HepG2 (cell line): ENCODE results near the gene PRXL2B. TPM values are rescaled to one million over a fixed set of nuclear protein-coding genes. Genes with fewer than 3 reads are reported as not detected.

Source experiments
- DMAP1 ChIP-seq: IDR thresholded peaks from 2 replicates; pipeline ENCODE4 v1.6.1; 2016
- HIVEP1 ChIP-seq: sonication (generic); formaldehyde crosslinking; IDR thresholded peaks from 2 replicates; pipeline ENCODE4 v1.4.0; 2020; ENCODE audit warnings: mild to moderate bottlenecking, missing genetic modification reagents
- HMGA1 ChIP-seq: sonication (generic); formaldehyde crosslinking; conservative IDR thresholded peaks from 2 replicates; pipeline ENCODE4 v1.4.0; 2020; ENCODE audit warnings: missing genetic modification reagents
- HNF4G ChIP-seq, 2 experiments: sonication (generic) in 1 of 2; formaldehyde crosslinking in 1 of 2; IDR thresholded peaks; 2 replicates each; pipeline versions ENCODE4 v1.4.0 to v1.6.1; 2011 to 2020; ENCODE audit warnings: borderline replicate concordance in 2 of 2, low read depth in 2 of 2, mild to moderate bottlenecking in 2 of 2, low read length in 1 of 2, missing genetic modification reagents in 1 of 2, moderate library complexity in 1 of 2
- NCOA1 ChIP-seq: sonication (generic); formaldehyde crosslinking; IDR thresholded peaks from 2 replicates; pipeline ENCODE4 v1.9.0; 2021; ENCODE audit warnings: missing genetic modification reagents
- NCOA2 ChIP-seq: sonication (generic); formaldehyde crosslinking; IDR thresholded peaks from 2 replicates; pipeline ENCODE4 v1.8.0; 2022; ENCODE audit warnings: inconsistent platforms
- PLRG1 ChIP-seq: fragments of 450-650 bp; conservative IDR thresholded peaks from 2 replicates; pipeline ENCODE4 v1.6.1; 2016
- SOX6 ChIP-seq, 2 experiments: fragments of 450-650 bp in 1 of 2; sonication (generic) in 1 of 2; formaldehyde crosslinking in 1 of 2; IDR thresholded peaks; 2 replicates each; pipeline versions ENCODE4 v1.4.0 to v1.6.1; 2017 to 2020; ENCODE audit warnings: antibody characterized with exemption in 1 of 2, mild to moderate bottlenecking in 1 of 2, missing genetic modification reagents in 1 of 2
- ZFP62 ChIP-seq: sonication (generic); formaldehyde crosslinking; IDR thresholded peaks from 2 replicates; pipeline ENCODE4 v1.4.0; 2020; ENCODE audit warnings: missing genetic modification reagents
- ZFX ChIP-seq: sonication (generic); formaldehyde crosslinking; IDR thresholded peaks from 2 replicates; pipeline ENCODE4 v1.4.0; 2020; ENCODE audit warnings: mild to moderate bottlenecking, low read depth, missing genetic modification reagents, moderate library complexity
- ZNF10 ChIP-seq: sonication (generic); formaldehyde crosslinking; IDR thresholded peaks from 2 replicates; pipeline ENCODE4 v1.4.0; 2020; ENCODE audit warnings: mild to moderate bottlenecking, low read depth, missing genetic modification reagents, borderline replicate concordance
- ZNF232 ChIP-seq: sonication (generic); formaldehyde crosslinking; IDR thresholded peaks from 2 replicates; pipeline ENCODE4 v1.4.0; 2020; ENCODE audit warnings: missing genetic modification reagents, borderline replicate concordance
- ZNF317 ChIP-seq: sonication (generic); formaldehyde crosslinking; IDR thresholded peaks from 2 replicates; pipeline ENCODE4 v1.5.0; 2020; ENCODE audit warnings: mild to moderate bottlenecking, missing genetic modification reagents
- ZNF570 ChIP-seq: sonication (generic); formaldehyde crosslinking; IDR thresholded peaks from 2 replicates; pipeline ENCODE4 v1.4.0; 2020; ENCODE audit warnings: mild to moderate bottlenecking, missing genetic modification reagents, borderline replicate concordance
- ZNF891 ChIP-seq: sonication (generic); formaldehyde crosslinking; IDR thresholded peaks from 2 replicates; pipeline ENCODE4 v1.5.0; 2020; ENCODE audit warnings: mild to moderate bottlenecking, missing genetic modification reagents
- polyA plus RNA-seq, 8 experiments: library from polyadenylated mRNA; depleted of rRNA in 3 of 8; stranded (reverse) in 7 of 8; unstranded in 1 of 8; fragments of >200 nt; fragmentation: Illumina TruSeq in 4 of 8; extraction: Trizol in 4 of 8; gene quantifications; 2 replicates each; pipeline versions ENCODE4 v1.2.1 to v1.2.3, GENCODE V29; 2011 to 2016; ENCODE audit warnings: low read depth in 4 of 8, missing spikeins in 1 of 8, mixed read lengths in 1 of 8; ENCODE audit not compliant: insufficient read depth in 1 of 8
- total RNA-seq, 5 experiments: library from RNA; depleted of rRNA; stranded (reverse); fragments of >200 nt; fragmentation: Illumina TruSeq; extraction: Trizol; gene quantifications; 2 replicates each; pipeline ENCODE4 v1.2.3, GENCODE V29; 2016; ENCODE audit warnings: low read depth in 1 of 5
- TF ChIP-seq, protein P1 (sequence below): sonication (generic); formaldehyde crosslinking; conservative IDR thresholded peaks from 2 replicates; pipeline ENCODE4 v1.4.0; 2020; ENCODE audit warnings: mild to moderate bottlenecking, missing genetic modification reagents, moderate library complexity
- TF ChIP-seq, protein P2 (sequence below): sonication (generic); formaldehyde crosslinking; IDR thresholded peaks from 2 replicates; pipeline ENCODE4 v1.5.1; 2020; ENCODE audit warnings: missing genetic modification reagents, mild to moderate bottlenecking, borderline replicate concordance
- TF ChIP-seq, protein P3 (sequence below): IDR thresholded peaks from 2 replicates; pipeline ENCODE4 v1.6.1; 2016
- TF ChIP-seq, protein P4 (sequence below): sonication (generic); formaldehyde crosslinking; IDR thresholded peaks from 2 replicates; pipeline ENCODE4 v1.8.0; 2022; ENCODE audit warnings: mild to moderate bottlenecking, missing genetic modification reagents, borderline replicate concordance

Gene PRXL2B
- total and polyA plus RNA-seq, 2 of the 13 experiments (the other 11 are each of a cell fraction or from before 2014, with no cell fraction given): 16.8 to 22.1 TPM

DNA sequence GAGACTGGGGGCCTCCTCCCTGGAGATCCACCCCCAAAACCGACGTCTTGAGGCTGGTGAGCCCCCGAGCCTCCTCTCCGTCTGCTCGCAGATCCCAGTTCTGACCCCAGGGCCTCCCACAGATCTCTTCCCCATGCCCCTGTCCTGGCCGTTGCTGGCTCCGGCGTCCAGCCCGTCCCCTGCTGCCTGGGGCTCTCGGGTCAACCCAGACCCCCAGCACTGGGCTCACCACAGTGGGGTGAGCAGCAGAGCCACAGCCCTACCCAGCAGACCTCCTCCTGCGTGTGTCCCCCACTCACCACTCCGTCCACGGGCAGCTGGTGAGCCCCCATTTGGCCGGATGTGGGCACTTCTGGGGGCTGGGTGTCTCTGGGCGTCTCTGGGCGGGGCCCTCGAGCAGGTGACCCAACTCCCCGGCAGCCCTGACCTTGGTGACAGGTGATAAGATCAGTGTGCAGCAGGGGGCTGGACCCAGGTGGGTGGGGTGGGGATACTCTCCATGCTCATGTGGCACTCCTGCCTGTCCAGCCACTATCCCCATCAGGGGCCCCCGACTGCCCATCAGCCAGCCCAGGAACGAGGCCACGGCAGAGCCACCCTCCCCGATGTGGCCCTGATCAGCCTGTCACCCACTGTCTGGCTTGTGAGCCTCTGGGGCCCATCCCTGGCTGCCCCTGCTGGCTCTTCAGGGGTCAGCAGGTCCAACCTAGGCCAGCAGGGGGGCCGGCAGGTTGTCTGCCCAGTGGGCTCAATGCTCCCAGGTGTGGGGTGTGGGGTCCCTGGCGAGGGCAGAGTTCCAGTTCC, 29.7 kb upstream of the PRXL2B start (continued):
- TF ChIP-seq, protein P1, sequence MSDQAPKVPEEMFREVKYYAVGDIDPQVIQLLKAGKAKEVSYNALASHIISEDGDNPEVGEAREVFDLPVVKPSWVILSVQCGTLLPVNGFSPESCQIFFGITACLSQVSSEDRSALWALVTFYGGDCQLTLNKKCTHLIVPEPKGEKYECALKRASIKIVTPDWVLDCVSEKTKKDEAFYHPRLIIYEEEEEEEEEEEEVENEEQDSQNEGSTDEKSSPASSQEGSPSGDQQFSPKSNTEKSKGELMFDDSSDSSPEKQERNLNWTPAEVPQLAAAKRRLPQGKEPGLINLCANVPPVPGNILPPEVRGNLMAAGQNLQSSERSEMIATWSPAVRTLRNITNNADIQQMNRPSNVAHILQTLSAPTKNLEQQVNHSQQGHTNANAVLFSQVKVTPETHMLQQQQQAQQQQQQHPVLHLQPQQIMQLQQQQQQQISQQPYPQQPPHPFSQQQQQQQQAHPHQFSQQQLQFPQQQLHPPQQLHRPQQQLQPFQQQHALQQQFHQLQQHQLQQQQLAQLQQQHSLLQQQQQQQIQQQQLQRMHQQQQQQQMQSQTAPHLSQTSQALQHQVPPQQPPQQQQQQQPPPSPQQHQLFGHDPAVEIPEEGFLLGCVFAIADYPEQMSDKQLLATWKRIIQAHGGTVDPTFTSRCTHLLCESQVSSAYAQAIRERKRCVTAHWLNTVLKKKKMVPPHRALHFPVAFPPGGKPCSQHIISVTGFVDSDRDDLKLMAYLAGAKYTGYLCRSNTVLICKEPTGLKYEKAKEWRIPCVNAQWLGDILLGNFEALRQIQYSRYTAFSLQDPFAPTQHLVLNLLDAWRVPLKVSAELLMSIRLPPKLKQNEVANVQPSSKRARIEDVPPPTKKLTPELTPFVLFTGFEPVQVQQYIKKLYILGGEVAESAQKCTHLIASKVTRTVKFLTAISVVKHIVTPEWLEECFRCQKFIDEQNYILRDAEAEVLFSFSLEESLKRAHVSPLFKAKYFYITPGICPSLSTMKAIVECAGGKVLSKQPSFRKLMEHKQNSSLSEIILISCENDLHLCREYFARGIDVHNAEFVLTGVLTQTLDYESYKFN: peak; percentile 42
- no peak for TF ChIP-seq SOX6 (IDR thresholded peaks at IDR 0.05)
- no peak; the same call in 1 of the 2 replicates for TF ChIP-seq SOX6 (CRISPR knock-in tag; IDR thresholded peaks at IDR 0.05)
- no peak for TF ChIP-seq ZNF10
- TF ChIP-seq, protein P2, sequence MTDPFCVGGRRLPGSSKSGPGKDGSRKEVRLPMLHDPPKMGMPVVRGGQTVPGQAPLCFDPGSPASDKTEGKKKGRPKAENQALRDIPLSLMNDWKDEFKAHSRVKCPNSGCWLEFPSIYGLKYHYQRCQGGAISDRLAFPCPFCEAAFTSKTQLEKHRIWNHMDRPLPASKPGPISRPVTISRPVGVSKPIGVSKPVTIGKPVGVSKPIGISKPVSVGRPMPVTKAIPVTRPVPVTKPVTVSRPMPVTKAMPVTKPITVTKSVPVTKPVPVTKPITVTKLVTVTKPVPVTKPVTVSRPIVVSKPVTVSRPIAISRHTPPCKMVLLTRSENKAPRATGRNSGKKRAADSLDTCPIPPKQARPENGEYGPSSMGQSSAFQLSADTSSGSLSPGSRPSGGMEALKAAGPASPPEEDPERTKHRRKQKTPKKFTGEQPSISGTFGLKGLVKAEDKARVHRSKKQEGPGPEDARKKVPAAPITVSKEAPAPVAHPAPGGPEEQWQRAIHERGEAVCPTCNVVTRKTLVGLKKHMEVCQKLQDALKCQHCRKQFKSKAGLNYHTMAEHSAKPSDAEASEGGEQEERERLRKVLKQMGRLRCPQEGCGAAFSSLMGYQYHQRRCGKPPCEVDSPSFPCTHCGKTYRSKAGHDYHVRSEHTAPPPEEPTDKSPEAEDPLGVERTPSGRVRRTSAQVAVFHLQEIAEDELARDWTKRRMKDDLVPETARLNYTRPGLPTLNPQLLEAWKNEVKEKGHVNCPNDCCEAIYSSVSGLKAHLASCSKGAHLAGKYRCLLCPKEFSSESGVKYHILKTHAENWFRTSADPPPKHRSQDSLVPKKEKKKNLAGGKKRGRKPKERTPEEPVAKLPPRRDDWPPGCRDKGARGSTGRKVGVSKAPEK: 0 out of 2 replicates have a peak, but pooled peaks have one; percentile 24
- no peak for TF ChIP-seq ZFP62 (CRISPR knock-in tag)
- TF ChIP-seq HMGA1: no peak
- TF ChIP-seq HNF4G (IDR thresholded peaks at IDR 0.05; ENCODE audit: borderline replicate concordance, low read depth, low read length): no peak
- no peak for TF ChIP-seq HNF4G (CRISPR knock-in tag; IDR thresholded peaks at IDR 0.05; ENCODE audit: borderline replicate concordance, low read depth)
- TF ChIP-seq DMAP1 (CRISPR knock-in tag): peak; percentile 43; the same call in 1 of the 2 replicates
- peak; percentile 52; the same call in 1 of the 2 replicates for TF ChIP-seq HIVEP1 (CRISPR knock-in tag)
- peak; percentile 71 for TF ChIP-seq ZFX (CRISPR knock-in tag)
- no peak for TF ChIP-seq ZNF232
- TF ChIP-seq PLRG1: no peak
- peak; percentile 35; the same call in 1 of the 2 replicates for TF ChIP-seq ZNF317 (CRISPR knock-in tag)
- TF ChIP-seq, protein P3, sequence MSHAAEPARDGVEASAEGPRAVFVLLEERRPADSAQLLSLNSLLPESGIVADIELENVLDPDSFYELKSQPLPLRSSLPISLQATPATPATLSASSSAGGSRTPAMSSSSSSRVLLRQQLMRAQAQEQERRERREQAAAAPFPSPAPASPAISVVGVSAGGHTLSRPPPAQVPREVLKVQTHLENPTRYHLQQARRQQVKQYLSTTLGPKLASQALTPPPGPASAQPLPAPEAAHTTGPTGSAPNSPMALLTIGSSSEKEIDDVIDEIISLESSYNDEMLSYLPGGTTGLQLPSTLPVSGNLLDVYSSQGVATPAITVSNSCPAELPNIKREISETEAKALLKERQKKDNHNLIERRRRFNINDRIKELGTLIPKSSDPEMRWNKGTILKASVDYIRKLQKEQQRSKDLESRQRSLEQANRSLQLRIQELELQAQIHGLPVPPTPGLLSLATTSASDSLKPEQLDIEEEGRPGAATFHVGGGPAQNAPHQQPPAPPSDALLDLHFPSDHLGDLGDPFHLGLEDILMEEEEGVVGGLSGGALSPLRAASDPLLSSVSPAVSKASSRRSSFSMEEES: peak; percentile 69
- TF ChIP-seq, protein P4, sequence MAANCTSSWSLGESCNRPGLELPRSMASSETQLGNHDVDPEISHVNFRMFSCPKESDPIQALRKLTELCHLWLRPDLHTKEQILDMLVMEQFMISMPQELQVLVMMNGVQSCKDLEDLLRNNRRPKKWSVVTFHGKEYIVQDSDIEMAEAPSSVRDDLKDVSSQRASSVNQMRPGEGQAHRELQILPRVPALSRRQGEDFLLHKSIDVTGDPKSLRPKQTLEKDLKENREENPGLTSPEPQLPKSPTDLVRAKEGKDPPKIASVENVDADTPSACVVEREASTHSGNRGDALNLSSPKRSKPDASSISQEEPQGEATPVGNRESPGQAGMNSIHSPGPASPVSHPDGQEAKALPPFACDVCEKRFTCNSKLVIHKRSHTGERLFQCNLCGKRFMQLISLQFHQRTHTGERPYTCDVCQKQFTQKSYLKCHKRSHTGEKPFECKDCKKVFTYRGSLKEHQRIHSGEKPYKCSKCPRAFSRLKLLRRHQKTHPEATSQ (CRISPR knock-in tag): no peak
- TF ChIP-seq ZNF891: no peak
- TF ChIP-seq NCOA2: no peak; the same call in 1 of the 2 replicates
- TF ChIP-seq ZNF570: no peak
- TF ChIP-seq NCOA1 (CRISPR knock-in tag): no peak
